GM23338 (cell line): ENCODE data around the gene S100Z. TPM values are rescaled to one million over a fixed set of nuclear protein-coding genes. Genes with fewer than 3 reads are reported as not detected.
"Not testable (repeated sequence)": the region's sequence is repeated elsewhere in the genome, so short reads cannot be mapped to it uniquely, and the experiment has no call there.

ENCODE experiments used
- ATAC-seq: fragments of 200-7000 bp; cut with Tn5 transposase; 3 replicates; pipeline ENCODE4 v1.9.1; 2020
- DNase-seq: peaks from one replicate; pipeline ENCODE4 v3.0.0-alpha.2; 2015; ENCODE audit warnings: low spot score
- H2AFZ ChIP-seq: fragments of 200-600 bp; sonication (generic); 2 replicates; pipeline ENCODE4 v1.8.0; 2016; ENCODE audit warnings: antibody characterized with exemption, mild to moderate bottlenecking, moderate library complexity
- H3F3A ChIP-seq: fragments of 200-600 bp; sonication (generic); replicated peaks from 2 replicates; pipeline ENCODE4 v1.8.0; 2017; ENCODE audit warnings: antibody characterized with exemption, mixed run types, low read depth
- H3K27ac ChIP-seq: fragments of 200-600 bp; sonication (generic); 2 replicates; pipeline ENCODE4 v1.6.1; 2016; ENCODE audit warnings: low read depth
- H3K27me3 ChIP-seq: fragments of 200-600 bp; sonication (generic); 2 replicates; pipeline ENCODE4 v1.8.0; 2016; ENCODE audit warnings: mild to moderate bottlenecking, mixed run types, moderate library complexity; ENCODE audit not compliant: insufficient read depth
- H3K36me3 ChIP-seq: fragments of 200-600 bp; sonication (generic); 2 replicates; pipeline ENCODE4 v1.8.0; 2016; ENCODE audit warnings: mild to moderate bottlenecking; ENCODE audit not compliant: insufficient read depth
- H3K4me1 ChIP-seq: fragments of 200-600 bp; sonication (generic); 2 replicates; pipeline ENCODE4 v1.8.0; 2016; ENCODE audit warnings: mild to moderate bottlenecking, moderate library complexity; ENCODE audit not compliant: insufficient read depth
- H3K4me2 ChIP-seq: fragments of 200-600 bp; sonication (generic); 2 replicates; pipeline ENCODE4 v1.7.1; 2017; ENCODE audit warnings: mixed run types
- H3K4me3 ChIP-seq: fragments of 200-600 bp; sonication (generic); 2 replicates; pipeline ENCODE4 v1.6.1; 2016; ENCODE audit warnings: mixed run types
- H3K79me2 ChIP-seq: fragments of 200-600 bp; sonication (generic); replicated peaks from 2 replicates; pipeline ENCODE4 v1.8.0; 2017; ENCODE audit warnings: mild to moderate bottlenecking; ENCODE audit not compliant: insufficient read depth
- H3K9me2 ChIP-seq: fragments of 200-600 bp; sonication (generic); 2 replicates; pipeline ENCODE4 v1.8.0; 2017; ENCODE audit not compliant: insufficient read depth
- H4K20me1 ChIP-seq: fragments of 200-600 bp; sonication (generic); replicated peaks from 2 replicates; pipeline ENCODE4 v1.8.0; 2017; ENCODE audit warnings: mild to moderate bottlenecking; ENCODE audit not compliant: insufficient read depth
- H3K27ac Mint-ChIP-seq: 2 replicates; pipeline ENCODE4 v1.8.0; 2020; ENCODE audit warnings: inconsistent platforms, mild to moderate bottlenecking, moderate library complexity, mixed read lengths
- H3K27me3 Mint-ChIP-seq: 3 replicates; pipeline ENCODE4 v1.8.0; 2022; ENCODE audit warnings: low read depth, mild to moderate bottlenecking, moderate library complexity, mixed read lengths, inconsistent platforms; ENCODE audit not compliant: insufficient read depth, poor library complexity
- H3K36me3 Mint-ChIP-seq: 3 replicates; pipeline ENCODE4 v1.8.0; 2021; ENCODE audit warnings: low read depth, mild to moderate bottlenecking, inconsistent platforms, moderate library complexity, mixed read lengths
- H3K4me1 Mint-ChIP-seq: 3 replicates; pipeline ENCODE4 v1.8.0; 2020; ENCODE audit warnings: mild to moderate bottlenecking, inconsistent platforms, mixed read lengths
- H3K4me3 Mint-ChIP-seq: 3 replicates; pipeline ENCODE4 v1.8.0; 2021; ENCODE audit warnings: moderate library complexity, mild to moderate bottlenecking, inconsistent platforms, mixed read lengths
- H3K9me3 Mint-ChIP-seq: 3 replicates; pipeline ENCODE4 v1.8.0; 2020; ENCODE audit warnings: moderate library complexity, mild to moderate bottlenecking, inconsistent platforms, mixed read lengths
- CTCF ChIP-seq, 2 experiments: fragments of 200-600 bp in 1 of 2; sonication (generic) in 1 of 2; conservative IDR thresholded peaks; 2 replicates each; pipeline versions ENCODE4 v1.5.1 to v1.6.1; 2016 to 2017; ENCODE audit warnings: antibody characterized with exemption in 2 of 2, low read depth in 2 of 2, mild to moderate bottlenecking in 2 of 2, moderate library complexity in 1 of 2
- EZH2phosphoT487 ChIP-seq: fragments of 200-600 bp; sonication (generic); IDR thresholded peaks from one replicate; pipeline ENCODE4 v1.8.1; 2018; ENCODE audit warnings: antibody characterized with exemption; ENCODE audit not compliant: unreplicated experiment
- JUNB ChIP-seq: IDR thresholded peaks from one replicate; pipeline ENCODE4 v1.6.1; 2016; ENCODE audit warnings: antibody characterized with exemption; ENCODE audit not compliant: unreplicated experiment
- NANOG ChIP-seq: IDR thresholded peaks from 2 replicates; pipeline ENCODE4 v1.6.1; 2016; ENCODE audit warnings: antibody characterized with exemption, borderline replicate concordance
- ZNF114 ChIP-seq: fragments of 250-450 bp; sonication (Bioruptor Pico); IDR thresholded peaks from 2 replicates; pipeline ENCODE4 v1.5.0; 2020; ENCODE audit warnings: mild to moderate bottlenecking, moderate library complexity
- polyA plus RNA-seq: library from polyadenylated mRNA; unstranded; fragments of >200 nt; fragmentation: Nextera tagmentation; extraction: Ambion mirVana; gene quantifications from 2 replicates; pipeline ENCODE4 v1.2.1, GENCODE V29; 2016
- total RNA-seq: library from RNA; depleted of rRNA; stranded (reverse); fragments of >200 nt; shearing (Covaris generic); gene quantifications from 2 replicates; pipeline ENCODE4 v1.2.3, GENCODE V29; 2014

Gene S100Z
- total and polyA plus RNA-seq, 2 experiments from 2014 or later = not detected

- Mint-ChIP-seq H3K36me3 (no peaks in the 10 kb centered on the region; the same call in 1 of the 3 replicates), H3K27ac (no peak overlapping the region), H3K9me3 (no peaks in the 10 kb centered on the region), H3K4me3 (peak overlapping the region; percentile 90), H3K4me1 (peaks cover 22% of the 10 kb centered on the region), H3K27me3 (peaks cover 25% of the 10 kb centered on the region)
- H3K9me2 ChIP-seq = no peaks in the 10 kb centered on the region
- peak overlapping the region; percentile 81 for H3K4me2 ChIP-seq
- peaks cover 5% of the 10 kb centered on the region; the same call in 1 of the 2 replicates for H3F3A ChIP-seq
- H3K27ac ChIP-seq = no peak overlapping the region
- ATAC-seq = no peak
- peaks cover 4% of the 10 kb centered on the region for H4K20me1 ChIP-seq
- H2AFZ ChIP-seq = no peak overlapping the region
- peaks cover 33% of the 10 kb centered on the region for H3K27me3 ChIP-seq
- no peak for DNase-seq
- TF ChIP-seq ZNF114 (CRISPR knock-in tag) (no peak), CTCF (conservative IDR thresholded peaks at IDR 0.05; ENCODE audit: low read depth in 2 of 2) (0 out of 4 replicates have a peak, but pooled peaks of 1 of the 2 experiments have one; percentile 4)
- peaks cover 63% of the 10 kb centered on the region for H3K79me2 ChIP-seq
- peak overlapping the region; percentile 98 for H3K4me3 ChIP-seq
- no peaks in the 10 kb centered on the region for H3K36me3 ChIP-seq
- peaks cover 17% of the 10 kb centered on the region for H3K4me1 ChIP-seq
These were observed 28.7 kb upstream of the S100Z start for GRCh38 chr5:76821136-76821535.

DNA sequence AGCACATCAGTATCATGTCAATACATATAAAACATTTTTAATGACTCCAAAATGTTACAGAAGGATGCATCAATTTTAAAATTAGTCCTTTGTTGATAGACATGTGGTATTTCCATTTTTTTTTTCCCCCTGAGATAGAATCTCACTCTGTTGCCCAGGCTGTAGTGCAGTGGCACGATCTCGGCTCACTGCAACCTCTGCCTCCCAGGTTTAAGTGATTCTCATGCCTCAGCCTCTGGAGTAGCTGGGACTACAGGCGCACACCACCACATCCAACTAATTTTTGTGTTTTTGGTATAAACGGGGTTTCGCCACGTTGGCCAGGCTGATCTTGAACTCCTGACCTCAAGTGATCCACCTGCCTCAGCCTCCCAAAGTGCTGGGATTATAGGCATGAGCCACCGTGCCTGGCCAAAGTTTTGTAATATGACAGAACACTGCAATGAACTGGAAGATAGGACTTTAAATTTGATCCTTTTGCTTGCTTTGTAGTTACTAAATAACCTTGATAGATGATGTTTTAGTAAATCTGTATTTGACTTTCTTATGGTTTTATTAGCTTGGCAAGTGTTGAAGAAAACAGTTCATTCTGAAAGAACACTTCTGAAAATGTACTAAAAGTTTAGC lies 27.6 kb upstream of the S100Z start:
- not testable (repeated sequence) for H3K9me3 Mint-ChIP-seq, H3K27ac Mint-ChIP-seq, DNase-seq, H3K4me3 ChIP-seq, H3K9me2 ChIP-seq, ATAC-seq, H2AFZ ChIP-seq, H3K4me2 ChIP-seq, H3F3A ChIP-seq, H3K4me3 Mint-ChIP-seq, H3K27ac ChIP-seq, H4K20me1 ChIP-seq, H3K36me3 ChIP-seq, H3K36me3 Mint-ChIP-seq
- H3K79me2 ChIP-seq = peaks cover 73% of the 10 kb centered on the region
- H3K4me1 ChIP-seq = peaks cover 17% of the 10 kb centered on the region
- peaks cover 24% of the 10 kb centered on the region for H3K27me3 ChIP-seq
- peaks cover 22% of the 10 kb centered on the region for H3K4me1 Mint-ChIP-seq
- peaks cover 25% of the 10 kb centered on the region for H3K27me3 Mint-ChIP-seq

- H3K27me3 ChIP-seq, H3K4me1 ChIP-seq, H3K36me3 Mint-ChIP-seq, H3K4me1 Mint-ChIP-seq, H3K27me3 Mint-ChIP-seq, H3K27ac ChIP-seq, H4K20me1 ChIP-seq, H3K9me3 Mint-ChIP-seq, H3K4me3 ChIP-seq, H3K4me3 Mint-ChIP-seq, H3K4me2 ChIP-seq, DNase-seq, H3K9me2 ChIP-seq, H3K27ac Mint-ChIP-seq, H3F3A ChIP-seq, ATAC-seq, H2AFZ ChIP-seq, H3K36me3 ChIP-seq: not testable (repeated sequence)
- peaks cover 84% of the 10 kb centered on the region for H3K79me2 ChIP-seq
These were observed 23.4 kb upstream of the S100Z start for GRCh38 chr5:76826416-76826815.

- Histone ChIP-seq H3F3A (no peaks in the 10 kb centered on the region), H2AFZ (no peak overlapping the region), H3K4me2 (no peak overlapping the region), H3K36me3 (peaks cover 7% of the 10 kb centered on the region), H4K20me1 (no peaks in the 10 kb centered on the region; the same call in none of the 2 replicates), H3K79me2 (peaks cover 41% of the 10 kb centered on the region), H3K9me2 (peaks cover 5% of the 10 kb centered on the region; the same call in 1 of the 2 replicates), H3K4me3 (no peak overlapping the region), H3K27me3 (no peaks in the 10 kb centered on the region), H3K4me1 (no peaks in the 10 kb centered on the region), H3K27ac (no peak overlapping the region)
- ATAC-seq = peak; percentile 88
- H3K9me3 Mint-ChIP-seq = no peaks in the 10 kb centered on the region
- no peak overlapping the region for H3K4me3 Mint-ChIP-seq
- H3K4me1 Mint-ChIP-seq = peaks cover 12% of the 10 kb centered on the region; the same call in 2 of the 3 replicates
- no peaks in the 10 kb centered on the region for H3K27me3 Mint-ChIP-seq
- H3K36me3 Mint-ChIP-seq = peaks cover 16% of the 10 kb centered on the region
- DNase-seq = no peak
- H3K27ac Mint-ChIP-seq = peak overlapping the region; percentile 63; the same call in 1 of the 2 replicates
- TF ChIP-seq CTCF (conservative IDR thresholded peaks at IDR 0.05; ENCODE audit: low read depth in 2 of 2) (no peak), EZH2phosphoT487 (no peak), NANOG (no peak), JUNB (no peak), ZNF114 (CRISPR knock-in tag) (no peak)
These were observed 18.7 kb upstream of the S100Z start for GRCh38 chr5:76831110-76831452.
